MG63 (cell line): ENCODE data around the gene RPH3AL. TPM values are rescaled to one million over a fixed set of nuclear protein-coding genes. Genes with fewer than 3 reads are reported as not detected.
"Not testable (repeated sequence)": the region's sequence is repeated elsewhere in the genome, so short reads cannot be mapped to it uniquely, and the experiment has no call there.

Source experiments
- DNase-seq: peaks from one replicate; pipeline ENCODE4 v3.0.0-alpha.2; 2020
- H3K27me3 ChIP-seq: fragments of 250-450 bp; sonication (Bioruptor Pico); 2 replicates; pipeline ENCODE4 v1.5.1; 2020; ENCODE audit warnings: mild to moderate bottlenecking, moderate library complexity
- H3K36me3 ChIP-seq: fragments of 250-450 bp; sonication (Bioruptor Pico); 2 replicates; pipeline ENCODE4 v1.5.1; 2020; ENCODE audit warnings: mild to moderate bottlenecking, moderate library complexity
- H3K4me3 ChIP-seq: fragments of 250-450 bp; sonication (Bioruptor Pico); 2 replicates; pipeline ENCODE4 v1.5.1; 2020; ENCODE audit warnings: mild to moderate bottlenecking, moderate library complexity
- H3K9me3 ChIP-seq: fragments of 250-450 bp; sonication (Bioruptor Pico); 2 replicates; pipeline ENCODE4 v1.5.1; 2020; ENCODE audit warnings: mild to moderate bottlenecking, moderate library complexity
- total RNA-seq: library from RNA; depleted of rRNA; stranded (reverse); fragments of >200 nt; shearing (Covaris generic); gene quantifications from 2 replicates; pipeline ENCODE4 v1.2.3, GENCODE V29; 2014; ENCODE audit warnings: low replicate concordance

The RPH3AL gene
- total RNA-seq, 1 experiment from 2014 or later, result 2.3 TPM

DNA sequence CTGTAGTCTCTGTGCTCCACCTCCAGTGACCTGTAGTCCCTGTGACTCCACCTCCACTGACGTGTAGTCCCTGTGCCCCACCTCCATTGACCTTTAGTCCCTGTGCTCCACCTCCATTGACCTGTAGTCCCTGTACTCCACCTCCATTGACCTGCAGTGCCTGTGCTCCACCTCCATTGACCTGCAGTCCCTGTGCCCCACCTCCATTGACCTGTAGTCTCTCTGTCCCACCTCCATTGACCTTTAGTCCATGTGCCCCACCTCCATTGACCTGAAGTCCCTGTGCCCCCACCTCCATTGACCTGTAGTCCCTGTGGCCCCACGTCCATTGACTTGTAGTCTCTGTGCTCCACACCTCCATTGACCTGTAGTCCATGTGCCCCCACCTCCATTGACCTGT is 35.5 kb downstream of the RPH3AL start:
- not testable (repeated sequence) for H3K36me3 ChIP-seq, H3K4me3 ChIP-seq, H3K9me3 ChIP-seq, DNase-seq, H3K27me3 ChIP-seq

DNA sequence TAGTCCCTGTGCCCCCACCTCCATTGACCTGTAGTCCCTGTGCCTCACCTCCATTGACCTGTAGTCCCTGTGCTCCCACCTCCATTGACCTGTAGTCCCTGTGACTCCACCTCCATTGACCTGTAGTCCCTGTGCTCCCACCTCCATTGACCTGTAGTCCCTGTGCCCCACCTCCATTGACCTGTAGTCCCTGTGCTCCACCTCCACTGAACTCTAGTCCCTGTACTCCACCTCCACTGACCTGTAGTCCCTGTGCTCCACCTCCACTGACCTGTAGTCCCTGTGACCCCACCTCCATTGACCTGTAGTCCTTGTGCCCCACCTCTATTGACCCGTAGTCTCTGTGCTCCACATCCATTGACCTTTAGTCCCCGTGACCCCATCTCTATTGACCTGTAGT is 37.2 kb downstream of the RPH3AL start:
- DNase-seq, H3K27me3 ChIP-seq, H3K4me3 ChIP-seq: not testable (repeated sequence)

DNA sequence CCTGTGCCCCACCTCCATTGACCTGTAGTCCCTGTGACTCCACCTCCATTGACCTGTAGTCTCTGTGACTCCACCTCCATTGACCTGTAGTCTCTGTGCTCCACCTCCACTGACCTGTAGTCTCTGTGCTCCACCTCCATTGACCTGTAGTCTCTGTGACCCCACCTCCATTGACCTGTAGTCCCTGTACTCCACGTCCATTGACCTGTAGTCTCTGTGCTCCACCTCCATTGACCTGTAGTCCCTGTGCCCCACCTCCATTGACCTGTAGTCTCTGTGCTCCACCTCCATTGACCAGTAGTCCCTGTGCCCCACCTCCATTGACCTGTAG is 38.0 kb downstream of the RPH3AL start:
- not testable (repeated sequence) for H3K27me3 ChIP-seq, DNase-seq, H3K36me3 ChIP-seq, H3K4me3 ChIP-seq, H3K9me3 ChIP-seq

More for the DNA sequence above, 37.2 kb downstream of the RPH3AL start:
- not testable (repeated sequence) for H3K9me3 ChIP-seq, H3K36me3 ChIP-seq

DNA sequence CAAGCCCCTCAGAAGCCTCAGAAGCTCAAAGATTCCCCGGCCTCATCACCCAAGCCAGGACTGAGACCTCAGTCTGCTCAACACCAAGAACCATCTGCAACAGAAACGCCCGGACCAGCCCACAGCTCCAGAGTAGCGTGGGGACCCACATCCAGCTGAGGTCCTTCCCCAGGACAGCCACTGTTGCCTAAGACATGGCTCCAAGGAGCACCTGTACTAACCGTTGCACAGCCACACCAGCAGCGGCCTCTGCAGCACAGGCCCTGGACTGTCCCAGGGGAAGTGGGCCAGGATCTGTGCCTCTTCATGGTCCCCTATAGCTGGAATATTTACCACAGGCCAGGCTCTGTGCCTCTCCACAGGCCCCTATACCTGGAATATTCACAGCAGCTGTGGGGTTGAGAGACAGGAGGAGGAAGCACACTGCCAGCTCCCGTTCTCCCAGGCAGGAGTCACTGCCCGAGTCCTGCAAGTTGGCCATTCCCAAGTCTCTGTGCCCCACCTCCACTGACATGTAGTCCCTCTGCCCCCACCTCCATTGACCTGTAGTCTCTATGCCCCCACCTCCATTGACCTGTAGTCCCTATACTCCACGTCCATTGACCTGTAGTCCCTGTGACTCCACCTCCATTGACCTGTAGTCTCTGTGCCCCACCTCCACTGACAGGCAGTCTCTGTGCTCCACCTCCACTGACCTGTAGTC is 38.5 kb downstream of the RPH3AL start:
- H3K4me3 ChIP-seq, result no peak overlapping the region
- no peaks in the 10 kb centered on the region for H3K9me3 ChIP-seq
- H3K27me3 ChIP-seq, result no peaks in the 10 kb centered on the region
- no peak for DNase-seq
- no peaks in the 10 kb centered on the region for H3K36me3 ChIP-seq

DNA sequence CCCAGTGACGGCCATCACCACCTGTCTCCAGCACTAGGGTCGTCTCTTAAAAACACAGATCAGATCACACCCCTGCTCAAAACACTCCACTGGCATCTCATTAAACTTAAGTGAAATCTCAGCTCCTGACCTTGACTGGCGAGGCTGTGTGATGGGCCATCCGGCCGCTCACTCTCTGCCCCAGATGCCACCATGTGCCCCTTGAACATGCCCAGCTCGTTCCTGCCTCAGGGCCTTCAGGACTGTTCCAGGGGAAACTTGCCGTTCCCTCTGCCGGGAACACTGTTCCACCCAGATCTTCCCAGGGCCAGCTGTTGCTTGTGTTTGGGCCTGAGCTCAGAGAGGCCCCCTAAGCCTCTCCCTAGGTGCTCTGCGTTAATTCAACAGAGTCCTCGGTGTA is 39.4 kb downstream of the RPH3AL start:
- H3K27me3 ChIP-seq, result no peaks in the 10 kb centered on the region
- no peaks in the 10 kb centered on the region for H3K36me3 ChIP-seq
- no peaks in the 10 kb centered on the region for H3K9me3 ChIP-seq
- DNase-seq, result no peak
- no peak overlapping the region for H3K4me3 ChIP-seq

DNA sequence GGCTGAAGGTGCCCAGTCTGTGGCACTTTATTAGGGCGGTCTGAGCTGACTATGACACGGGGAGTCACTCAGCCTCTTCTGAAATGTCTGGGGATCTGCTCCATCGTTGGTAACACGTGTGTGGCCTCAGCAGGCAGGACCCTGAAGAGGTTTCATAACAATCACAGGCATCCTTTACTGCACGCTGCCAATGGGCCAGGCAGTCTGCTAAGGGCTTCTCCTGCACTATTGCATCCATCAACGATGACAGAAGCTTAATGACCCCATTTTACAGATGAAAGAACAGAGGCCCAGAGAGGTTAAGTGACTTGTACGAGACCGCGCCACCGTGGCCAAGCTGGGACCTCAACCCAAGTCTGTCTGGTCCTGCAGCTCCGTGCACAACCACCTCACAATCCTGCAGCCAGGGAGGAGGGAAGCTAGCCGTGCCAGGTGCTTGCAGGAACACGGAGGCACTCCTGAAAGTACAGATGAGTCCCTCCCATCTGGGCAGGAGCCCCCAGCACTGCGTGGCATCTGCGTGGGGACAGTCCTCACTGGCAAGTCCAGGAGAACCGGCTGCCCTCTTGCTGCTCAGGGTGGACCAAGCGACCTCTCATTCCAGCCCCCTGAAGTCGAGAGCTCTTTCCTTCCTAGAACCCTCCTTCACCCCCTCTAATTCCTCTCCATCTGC is 40.0 kb downstream of the RPH3AL start:
- Histone ChIP-seq H3K4me3 (no peak overlapping the region), H3K27me3 (no peaks in the 10 kb centered on the region), H3K36me3 (no peaks in the 10 kb centered on the region), H3K9me3 (no peaks in the 10 kb centered on the region)
- DNase-seq, result no peak

DNA sequence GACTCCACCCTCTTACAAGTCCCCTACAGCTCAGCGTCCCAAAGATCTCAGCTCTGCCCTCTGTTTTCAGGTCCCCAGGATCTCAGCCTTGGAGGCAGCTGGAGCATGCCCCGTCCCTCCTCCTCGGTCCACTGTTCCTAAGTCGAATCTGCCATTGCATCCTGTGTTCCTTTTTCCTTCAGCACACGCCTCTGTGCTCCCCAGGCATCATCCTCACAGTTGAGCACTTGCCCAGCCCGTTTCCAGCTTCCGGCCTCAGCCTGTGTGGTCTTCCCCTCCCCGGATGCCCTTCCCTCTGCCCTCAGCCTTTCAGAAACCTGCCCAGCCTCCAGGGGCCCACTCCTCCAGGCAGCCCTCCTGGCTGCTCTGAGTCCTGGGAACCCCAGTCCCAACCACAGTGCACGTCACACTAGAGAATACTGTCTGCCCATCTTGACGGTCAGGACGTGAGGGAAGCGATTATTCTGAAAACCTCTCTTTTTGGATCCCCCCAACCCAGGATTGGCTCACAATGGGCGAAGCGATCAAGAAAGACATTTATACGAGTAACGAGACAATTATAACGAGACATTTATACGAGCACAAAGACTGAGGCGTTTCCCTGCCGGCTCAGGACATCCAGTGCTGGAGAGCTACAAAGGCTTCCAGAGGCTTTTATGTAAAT is 41.4 kb downstream of the RPH3AL start:
- H3K27me3 ChIP-seq, result no peaks in the 10 kb centered on the region
- DNase-seq, result no peak
- H3K9me3 ChIP-seq, result no peaks in the 10 kb centered on the region

DNA sequence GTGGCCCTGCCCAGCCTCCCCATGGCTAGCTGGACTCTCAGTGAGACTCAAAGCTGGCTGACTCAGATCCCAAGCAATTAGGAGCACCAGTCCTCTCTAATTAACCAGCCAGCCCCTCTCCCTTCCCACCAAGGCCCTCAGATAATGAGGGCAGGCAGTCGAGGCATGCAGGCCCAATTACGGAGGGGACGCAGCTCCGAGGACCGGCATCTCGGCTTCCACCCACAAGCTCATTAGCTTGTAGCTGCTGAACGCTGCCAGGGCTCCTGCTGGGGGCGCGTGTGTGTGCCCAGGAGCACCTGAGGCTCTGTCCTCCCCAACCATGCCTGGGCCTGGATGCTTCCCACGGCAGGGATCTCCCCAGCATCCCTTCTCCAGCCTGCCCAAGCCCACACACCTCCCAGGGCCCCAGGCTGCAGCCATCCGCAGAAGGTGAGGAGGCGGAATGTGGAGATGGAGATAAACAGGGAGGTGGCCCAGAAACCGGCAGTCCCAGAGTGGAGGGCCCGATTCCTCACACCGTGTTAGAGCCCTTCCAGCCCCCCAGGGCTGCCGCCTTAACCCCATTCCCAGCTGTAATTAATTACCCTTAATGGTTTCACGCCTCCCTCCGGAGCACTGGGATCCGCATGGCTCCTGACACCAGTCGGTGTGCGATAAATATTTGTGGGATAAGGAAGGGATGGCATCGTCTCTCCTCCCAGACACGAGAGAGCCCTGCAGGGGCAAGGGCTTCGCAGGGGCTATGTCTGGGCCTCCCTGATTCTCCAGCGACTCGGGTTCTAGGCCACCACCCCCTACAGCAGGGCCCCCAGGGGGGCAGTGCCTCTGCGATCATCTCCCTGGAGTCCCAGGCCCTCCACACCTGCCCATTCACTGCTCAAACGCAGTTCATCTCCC is 42.2 kb downstream of the RPH3AL start:
- no peaks in the 10 kb centered on the region for H3K36me3 ChIP-seq
- H3K4me3 ChIP-seq, result no peak overlapping the region
- no peak for DNase-seq
- no peaks in the 10 kb centered on the region for H3K27me3 ChIP-seq
- no peaks in the 10 kb centered on the region for H3K9me3 ChIP-seq

More for the DNA sequence above, 41.4 kb downstream of the RPH3AL start:
- H3K36me3 ChIP-seq, result no peaks in the 10 kb centered on the region
- H3K4me3 ChIP-seq, result no peak overlapping the region

DNA sequence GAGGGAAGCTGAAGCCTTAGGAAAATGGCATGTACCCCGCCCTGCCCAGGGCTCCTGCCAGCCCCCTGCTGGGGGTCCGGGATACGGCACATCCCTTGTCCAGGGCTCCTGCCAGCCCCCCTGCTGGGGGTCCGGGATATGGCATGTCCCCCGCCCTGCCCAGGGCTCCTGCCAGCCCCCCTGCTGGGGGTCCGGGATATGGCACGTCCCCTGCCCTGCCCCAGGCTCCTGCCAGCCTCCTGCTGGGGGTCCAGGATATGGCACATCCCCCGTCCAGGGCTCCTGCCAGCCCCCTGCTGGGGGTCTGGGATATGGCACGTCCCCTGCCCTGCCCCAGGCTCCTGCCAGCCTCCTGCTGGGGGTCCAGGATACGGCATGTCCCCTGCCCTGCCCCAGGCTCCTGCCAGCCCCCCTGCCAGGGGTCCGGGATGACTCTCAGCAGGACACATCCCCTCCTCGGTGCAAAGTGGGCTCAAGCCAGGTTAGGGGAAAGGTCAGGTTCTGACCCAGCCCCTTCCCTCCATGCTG is 43.2 kb downstream of the RPH3AL start:
- Histone ChIP-seq H3K27me3 (no peaks in the 10 kb centered on the region), H3K4me3 (no peak overlapping the region), H3K36me3 (no peaks in the 10 kb centered on the region), H3K9me3 (no peaks in the 10 kb centered on the region)
- DNase-seq, result peak; percentile 18

DNA sequence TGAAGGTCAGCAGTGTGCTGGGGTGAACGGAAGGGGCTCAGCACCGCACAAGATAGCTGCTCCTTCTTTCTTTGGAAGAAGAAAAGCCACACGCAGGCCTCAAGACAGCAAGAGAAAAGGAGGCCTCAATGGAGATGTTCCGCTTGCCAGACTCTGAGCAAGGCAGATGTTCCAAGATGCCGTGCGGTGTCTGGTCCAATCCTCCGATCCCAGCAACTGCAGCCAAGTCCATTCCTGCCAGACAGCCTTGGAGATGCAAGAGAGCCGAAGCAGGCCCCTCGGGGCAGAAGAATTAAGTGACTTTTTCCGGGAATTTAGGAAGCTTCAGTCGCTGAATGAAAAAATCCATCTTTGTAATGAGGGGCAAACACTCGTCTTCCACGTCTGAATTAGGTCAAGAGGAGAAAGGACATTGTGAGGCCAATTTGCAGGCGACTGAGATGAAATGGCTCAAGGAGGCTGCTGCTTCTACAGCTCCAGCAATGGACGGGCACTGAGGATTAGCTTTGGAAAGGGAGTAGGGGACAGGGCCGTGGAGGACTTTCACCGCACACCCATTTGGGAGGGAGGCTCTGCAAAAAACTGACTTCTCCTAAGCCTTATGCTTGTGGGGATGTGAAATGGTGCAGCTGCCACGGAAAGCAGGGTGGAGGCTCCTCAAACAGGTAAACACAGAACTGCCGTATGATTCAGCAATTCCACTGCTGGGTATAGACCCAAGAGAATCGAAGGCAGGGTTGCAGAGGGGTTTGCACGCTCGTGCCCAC is 44.7 kb downstream of the RPH3AL start:
- Histone ChIP-seq H3K4me3 (no peak overlapping the region), H3K27me3 (no peaks in the 10 kb centered on the region), H3K36me3 (no peaks in the 10 kb centered on the region), H3K9me3 (no peaks in the 10 kb centered on the region)
- no peak for DNase-seq

DNA sequence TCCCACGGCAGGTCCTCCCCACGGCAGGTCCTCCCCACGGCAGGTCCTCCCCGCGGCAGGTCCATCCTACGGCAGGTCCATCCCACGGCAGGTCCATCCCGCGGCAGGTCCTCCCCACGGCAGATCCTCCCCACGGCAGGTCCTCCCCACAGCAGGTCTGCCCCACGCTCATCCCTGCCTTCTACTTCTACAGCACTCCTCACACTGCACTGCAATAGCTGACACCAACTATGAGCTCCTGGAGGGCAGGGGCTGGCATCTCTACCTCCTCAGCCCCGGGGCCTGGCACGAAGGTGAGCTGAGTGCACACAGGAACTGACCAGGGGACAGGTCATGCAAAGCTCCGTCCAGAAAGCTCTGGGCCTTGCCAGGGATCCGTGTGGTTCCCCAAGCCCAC is 45.3 kb downstream of the RPH3AL start:
- Histone ChIP-seq H3K4me3 (no peak overlapping the region), H3K27me3 (no peaks in the 10 kb centered on the region), H3K36me3 (no peaks in the 10 kb centered on the region), H3K9me3 (no peaks in the 10 kb centered on the region)
- no peak for DNase-seq

DNA sequence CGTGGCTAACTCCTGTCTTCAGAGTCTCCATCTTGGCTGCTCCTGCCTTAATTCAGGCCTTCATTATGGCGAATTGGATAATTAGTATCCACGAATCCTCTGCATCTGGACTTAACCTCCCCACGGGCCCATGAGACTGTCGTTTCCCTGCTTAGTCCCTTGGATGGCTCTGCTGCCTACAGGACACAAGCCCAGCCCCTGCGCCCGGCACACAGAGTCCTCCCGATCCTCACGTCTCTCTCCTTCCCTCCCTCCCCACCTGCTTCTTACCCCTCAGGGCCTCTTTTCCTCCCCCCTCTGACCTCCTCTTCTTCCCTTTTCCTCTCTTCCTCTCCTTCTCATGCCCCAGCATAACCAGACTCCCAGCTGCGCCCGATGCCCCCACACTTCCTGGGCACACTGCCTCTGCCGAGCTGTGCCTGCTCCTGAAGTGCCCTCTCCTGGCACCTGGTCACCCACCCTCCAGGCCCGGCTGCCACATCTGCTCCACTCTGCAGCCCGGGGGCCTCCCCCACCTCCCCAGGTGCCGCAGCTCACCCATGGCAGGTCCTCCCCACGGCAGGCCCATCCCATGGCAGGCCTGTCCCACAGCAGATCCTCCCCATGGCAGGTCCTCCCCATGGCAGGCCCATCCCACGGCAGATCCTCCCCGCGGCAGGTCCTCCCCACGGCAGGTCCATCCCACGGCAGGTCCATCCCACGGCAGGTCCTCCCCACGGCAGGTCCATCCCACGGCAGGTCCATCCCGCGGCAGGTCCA is 45.9 kb downstream of the RPH3AL start:
- Histone ChIP-seq H3K9me3 (no peaks in the 10 kb centered on the region), H3K27me3 (no peaks in the 10 kb centered on the region), H3K4me3 (no peak overlapping the region), H3K36me3 (no peaks in the 10 kb centered on the region)
- no peak for DNase-seq

DNA sequence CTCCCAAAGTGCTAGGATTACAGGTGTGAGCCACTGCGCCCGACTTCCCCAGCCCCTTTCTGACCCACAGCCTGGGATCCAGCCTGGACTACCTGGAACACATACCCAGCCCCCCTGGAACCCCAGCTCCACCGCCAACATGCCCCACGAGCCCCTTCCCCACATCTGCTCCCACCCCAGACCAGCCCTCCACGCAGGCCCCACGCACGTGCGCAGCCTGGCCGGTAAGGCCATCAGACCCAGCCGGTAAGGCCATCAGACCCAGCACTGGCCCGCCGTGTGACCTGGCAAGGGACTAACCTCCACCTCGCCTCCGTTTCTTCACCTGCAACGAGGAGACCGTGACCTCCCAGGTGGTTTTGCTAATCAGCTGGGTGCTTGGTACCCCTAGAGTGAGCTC is 46.5 kb downstream of the RPH3AL start:
- Histone ChIP-seq H3K27me3 (no peaks in the 10 kb centered on the region), H3K9me3 (no peaks in the 10 kb centered on the region), H3K4me3 (no peak overlapping the region), H3K36me3 (no peaks in the 10 kb centered on the region)
- no peak for DNase-seq

DNA sequence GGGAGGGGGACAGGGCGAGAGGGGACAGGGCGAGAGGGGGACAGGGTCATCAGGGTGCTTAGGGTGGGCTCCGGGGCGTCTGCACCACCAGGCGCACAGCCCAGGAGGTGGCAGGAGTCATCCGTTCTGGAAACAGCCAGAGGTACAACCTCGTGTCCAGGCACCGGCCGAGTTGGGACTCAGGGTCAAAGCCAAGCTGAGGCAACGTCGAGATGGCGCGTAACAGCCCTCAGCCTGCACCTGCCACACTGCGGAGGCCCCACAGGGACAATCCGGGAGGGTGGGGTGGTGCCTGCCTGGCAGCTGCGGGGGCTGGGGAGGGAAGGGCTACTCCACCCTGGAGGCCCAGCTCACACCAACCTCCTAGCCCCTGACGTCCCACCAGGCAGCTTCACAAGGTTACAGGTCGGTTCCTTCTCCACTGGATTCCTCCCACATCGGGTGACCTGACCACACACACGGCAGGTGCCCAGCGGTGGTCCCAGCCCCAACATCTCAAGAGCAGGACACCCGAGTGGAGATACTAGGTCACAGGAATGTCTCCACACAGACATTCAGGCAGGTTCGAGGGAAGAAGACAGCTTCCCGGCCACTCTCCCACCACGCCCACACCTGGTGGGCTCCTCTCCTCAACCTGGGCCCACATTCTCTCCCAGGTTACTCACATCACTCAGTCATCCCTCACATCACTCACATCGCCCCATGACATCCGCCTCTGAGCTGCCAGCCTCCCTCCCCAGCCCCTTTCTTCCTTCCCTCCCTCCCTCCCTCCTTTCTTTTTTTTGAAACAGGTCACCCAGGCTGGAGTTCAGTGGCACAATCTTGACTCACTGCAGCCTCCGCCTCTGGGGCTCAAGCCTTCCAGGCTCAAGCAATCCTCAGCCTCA is 47.3 kb downstream of the RPH3AL start:
- H3K27me3 ChIP-seq, result no peaks in the 10 kb centered on the region
- H3K4me3 ChIP-seq, result no peak overlapping the region
- no peaks in the 10 kb centered on the region for H3K9me3 ChIP-seq
- DNase-seq, result no peak
- H3K36me3 ChIP-seq, result no peaks in the 10 kb centered on the region

DNA sequence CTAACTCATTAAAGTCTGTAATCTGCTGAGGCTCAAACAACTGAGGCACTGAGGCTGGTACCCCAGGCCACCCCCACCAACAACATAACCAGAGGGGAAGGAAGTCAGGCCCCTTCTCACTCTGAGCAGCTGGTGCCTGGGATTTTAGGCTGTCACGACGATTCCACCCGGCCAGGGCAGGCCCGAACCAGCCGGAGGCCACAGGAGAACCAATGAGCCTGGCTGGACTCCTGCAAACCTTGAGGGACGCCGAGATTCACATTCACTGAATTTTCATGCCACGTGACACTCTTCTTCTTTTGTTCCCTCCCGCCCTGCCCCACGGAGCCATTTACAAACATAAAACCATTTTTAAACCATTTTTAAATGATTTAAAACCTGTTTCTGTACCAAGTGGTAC is 48.1 kb downstream of the RPH3AL start:
- H3K9me3 ChIP-seq, result no peaks in the 10 kb centered on the region
- no peaks in the 10 kb centered on the region for H3K27me3 ChIP-seq
- DNase-seq, result no peak
- H3K36me3 ChIP-seq, result no peaks in the 10 kb centered on the region
- no peak overlapping the region for H3K4me3 ChIP-seq
